Ishikawa (cell line): ENCODE data around the gene TPCN1.

Experiments
- CEBPB ChIP-seq: IDR thresholded peaks from 2 replicates; pipeline ENCODE4 v1.6.1; 2012
- CREB1 ChIP-seq: IDR thresholded peaks from 2 replicates; pipeline ENCODE4 v1.6.1; 2012; ENCODE audit warnings: low read depth
- EGR1 ChIP-seq: IDR thresholded peaks from 2 replicates; pipeline ENCODE4 v1.6.1; 2012
- EP300 ChIP-seq: IDR thresholded peaks from 2 replicates; pipeline ENCODE4 v1.6.1; 2012; ENCODE audit warnings: borderline replicate concordance
- FOXM1 ChIP-seq: IDR thresholded peaks from 2 replicates; pipeline ENCODE4 v1.6.1; 2012; ENCODE audit warnings: low read depth, borderline replicate concordance
- MAX ChIP-seq: IDR thresholded peaks from 2 replicates; pipeline ENCODE4 v1.6.1; 2012
- NFIC ChIP-seq: IDR thresholded peaks from 2 replicates; pipeline ENCODE4 v1.6.1; 2012
- RAD21 ChIP-seq: IDR thresholded peaks from 2 replicates; pipeline ENCODE4 v1.6.1; 2012; ENCODE audit warnings: low read depth
- TAF1 ChIP-seq: IDR thresholded peaks from 2 replicates; pipeline ENCODE4 v1.6.1; 2012; ENCODE audit warnings: low read depth, mild to moderate bottlenecking
- TCF12 ChIP-seq: IDR thresholded peaks from 2 replicates; pipeline ENCODE4 v1.6.1; 2012; ENCODE audit warnings: low read depth
- TEAD4 ChIP-seq: IDR thresholded peaks from 2 replicates; pipeline ENCODE4 v1.6.1; 2012
- USF1 ChIP-seq: IDR thresholded peaks from 2 replicates; pipeline ENCODE4 v1.6.1; 2012
- YY1 ChIP-seq: IDR thresholded peaks from 2 replicates; pipeline ENCODE4 v1.6.1; 2012; ENCODE audit warnings: low read depth
- ZBTB7A ChIP-seq: IDR thresholded peaks from 2 replicates; pipeline ENCODE4 v1.6.1; 2012; ENCODE audit warnings: low read depth
- TF ChIP-seq, protein P1 (sequence below): IDR thresholded peaks from 2 replicates; pipeline ENCODE4 v1.6.1; 2012; ENCODE audit warnings: low read depth, mild to moderate bottlenecking

Gene TPCN1

DNA sequence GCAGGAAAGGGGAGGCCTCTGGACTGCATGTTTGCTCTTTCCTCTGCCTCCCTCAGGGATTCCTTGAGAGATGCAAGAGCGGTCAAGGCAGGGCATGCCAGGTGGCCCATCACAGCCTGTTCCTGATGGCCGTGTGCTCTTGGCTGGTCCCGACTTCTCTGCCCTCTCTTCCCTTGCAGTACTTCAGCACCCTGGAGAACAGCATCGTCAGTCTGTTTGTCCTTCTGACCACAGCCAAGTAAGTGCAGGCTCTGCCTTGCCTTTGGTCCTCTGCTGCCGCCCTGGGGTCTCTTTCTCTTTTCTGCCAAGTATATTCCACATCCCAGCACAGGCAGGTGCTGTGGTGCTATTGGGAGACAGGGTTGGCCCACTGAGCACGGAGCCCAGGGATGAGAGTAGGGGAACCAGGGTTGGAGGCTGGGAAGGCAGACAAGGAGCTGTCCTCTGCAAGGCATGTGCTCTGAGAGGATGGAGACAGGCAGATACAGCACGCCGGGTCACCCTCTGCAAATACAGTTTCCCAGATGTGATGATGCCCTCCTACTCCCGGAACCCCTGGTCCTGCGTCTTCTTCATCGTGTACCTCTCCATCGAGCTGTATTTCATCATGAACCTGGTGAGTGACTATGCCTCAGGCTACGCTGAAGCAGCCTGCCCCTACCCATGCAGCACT lies 51.9 kb downstream of the TPCN1 start:
- TF ChIP-seq CEBPB, result no peak
- TF ChIP-seq, protein P1, sequence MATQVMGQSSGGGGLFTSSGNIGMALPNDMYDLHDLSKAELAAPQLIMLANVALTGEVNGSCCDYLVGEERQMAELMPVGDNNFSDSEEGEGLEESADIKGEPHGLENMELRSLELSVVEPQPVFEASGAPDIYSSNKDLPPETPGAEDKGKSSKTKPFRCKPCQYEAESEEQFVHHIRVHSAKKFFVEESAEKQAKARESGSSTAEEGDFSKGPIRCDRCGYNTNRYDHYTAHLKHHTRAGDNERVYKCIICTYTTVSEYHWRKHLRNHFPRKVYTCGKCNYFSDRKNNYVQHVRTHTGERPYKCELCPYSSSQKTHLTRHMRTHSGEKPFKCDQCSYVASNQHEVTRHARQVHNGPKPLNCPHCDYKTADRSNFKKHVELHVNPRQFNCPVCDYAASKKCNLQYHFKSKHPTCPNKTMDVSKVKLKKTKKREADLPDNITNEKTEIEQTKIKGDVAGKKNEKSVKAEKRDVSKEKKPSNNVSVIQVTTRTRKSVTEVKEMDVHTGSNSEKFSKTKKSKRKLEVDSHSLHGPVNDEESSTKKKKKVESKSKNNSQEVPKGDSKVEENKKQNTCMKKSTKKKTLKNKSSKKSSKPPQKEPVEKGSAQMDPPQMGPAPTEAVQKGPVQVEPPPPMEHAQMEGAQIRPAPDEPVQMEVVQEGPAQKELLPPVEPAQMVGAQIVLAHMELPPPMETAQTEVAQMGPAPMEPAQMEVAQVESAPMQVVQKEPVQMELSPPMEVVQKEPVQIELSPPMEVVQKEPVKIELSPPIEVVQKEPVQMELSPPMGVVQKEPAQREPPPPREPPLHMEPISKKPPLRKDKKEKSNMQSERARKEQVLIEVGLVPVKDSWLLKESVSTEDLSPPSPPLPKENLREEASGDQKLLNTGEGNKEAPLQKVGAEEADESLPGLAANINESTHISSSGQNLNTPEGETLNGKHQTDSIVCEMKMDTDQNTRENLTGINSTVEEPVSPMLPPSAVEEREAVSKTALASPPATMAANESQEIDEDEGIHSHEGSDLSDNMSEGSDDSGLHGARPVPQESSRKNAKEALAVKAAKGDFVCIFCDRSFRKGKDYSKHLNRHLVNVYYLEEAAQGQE, result peak; percentile 69

DNA sequence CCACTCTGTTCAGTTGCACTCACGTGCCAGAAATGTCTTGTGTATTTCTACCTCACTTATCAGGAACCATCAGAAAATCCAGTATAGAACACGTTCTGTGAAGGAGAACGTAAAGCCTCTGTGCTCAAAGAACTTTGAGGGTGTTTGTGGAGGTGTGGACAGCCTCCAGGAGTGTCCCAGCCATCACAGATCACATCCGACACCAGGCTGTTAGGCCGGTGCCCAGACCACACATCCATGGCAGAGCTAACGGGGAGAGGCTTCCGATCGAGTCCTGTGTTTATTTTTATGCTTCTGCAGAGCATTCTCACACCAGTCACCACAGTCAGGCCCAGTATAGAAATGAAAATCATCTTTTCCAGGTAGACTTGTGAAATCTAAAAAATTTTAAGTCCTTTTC lies 53.6 kb downstream of the TPCN1 start:
- TF ChIP-seq USF1, result no peak
- no peak for TF ChIP-seq TEAD4
- no peak for TF ChIP-seq FOXM1
- no peak for TF ChIP-seq CREB1
- no peak for TF ChIP-seq YY1
- no peak for TF ChIP-seq EGR1
- no peak for TF ChIP-seq TCF12
- TF ChIP-seq EP300, result no peak
- no peak for TF ChIP-seq ZBTB7A
- no peak for TF ChIP-seq TAF1
- TF ChIP-seq, protein P1, result no peak
- TF ChIP-seq RAD21, result no peak
- no peak for TF ChIP-seq CEBPB

DNA sequence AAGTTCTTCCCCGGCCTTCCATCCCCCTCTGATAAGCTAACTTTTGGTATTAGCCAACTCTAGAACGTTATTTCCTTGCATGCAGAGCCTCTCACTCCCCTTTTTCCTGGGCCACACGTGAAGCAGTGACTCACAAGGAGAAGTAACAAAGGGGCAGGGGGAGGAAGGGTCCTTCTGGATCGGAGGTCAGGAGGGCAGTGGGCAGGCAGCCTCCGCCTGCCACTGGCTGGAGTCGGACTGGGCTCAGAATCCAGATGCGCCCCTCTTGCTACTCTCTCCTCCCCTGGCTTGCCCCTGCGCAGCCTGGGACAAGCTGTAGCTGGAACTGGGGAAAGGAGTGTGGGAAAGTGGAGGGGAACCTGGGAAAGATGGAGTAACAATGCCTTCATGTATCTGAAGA lies 55.0 kb downstream of the TPCN1 start:
- TF ChIP-seq USF1 (no peak), TAF1 (no peak), YY1 (no peak), EP300 (no peak), CEBPB (no peak), NFIC (no peak), CREB1 (no peak), TEAD4 (no peak), RAD21 (no peak), TCF12 (no peak), ZBTB7A (no peak)

DNA sequence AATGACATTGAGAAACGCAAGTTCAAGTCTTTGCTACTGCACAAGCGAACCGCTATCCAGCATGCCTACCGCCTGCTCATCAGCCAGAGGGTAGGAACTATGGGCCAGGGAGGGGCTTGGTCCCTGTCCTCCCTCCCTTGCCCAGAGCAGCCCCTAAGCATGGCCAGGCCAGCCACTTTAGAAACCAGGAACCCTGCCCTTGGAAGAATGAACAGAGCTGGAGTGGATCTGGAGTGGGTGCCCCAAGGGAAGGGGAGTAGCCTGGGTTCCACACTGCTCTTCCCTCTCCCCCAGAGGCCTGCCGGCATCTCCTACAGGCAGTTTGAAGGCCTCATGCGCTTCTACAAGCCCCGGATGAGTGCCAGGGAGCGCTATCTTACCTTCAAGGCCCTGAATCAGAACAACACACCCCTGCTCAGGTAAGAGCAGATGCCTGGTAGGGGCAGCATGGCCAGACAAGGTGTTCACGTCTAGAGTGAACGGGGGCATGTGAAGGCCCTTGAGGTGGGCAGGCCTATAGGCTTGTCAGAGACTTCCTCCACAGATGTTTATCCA lies 55.8 kb downstream of the TPCN1 start:
- no peak for TF ChIP-seq TEAD4
- TF ChIP-seq TAF1, result no peak
- no peak for TF ChIP-seq CREB1
- no peak for TF ChIP-seq YY1
- no peak for TF ChIP-seq RAD21
- no peak for TF ChIP-seq CEBPB
- TF ChIP-seq TCF12, result no peak
- TF ChIP-seq EP300, result no peak
- TF ChIP-seq EGR1, result no peak
- no peak for TF ChIP-seq USF1

- TF ChIP-seq MAX (no peak), EP300 (no peak), RAD21 (no peak), CEBPB (no peak), CREB1 (no peak), EGR1 (no peak), USF1 (no peak), ZBTB7A (no peak), YY1 (no peak), TCF12 (no peak), TEAD4 (no peak), FOXM1 (no peak), NFIC (no peak), TAF1 (no peak)
- TF ChIP-seq, protein P1, result no peak
Measured at GRCh38 chr12:113277511-113277910, 56.2 kb downstream of the TPCN1 start.
